Endodermal cell (in vitro differentiated cells): Measurements from ENCODE around the gene CUL2. TPM values are rescaled to one million over a fixed set of nuclear protein-coding genes. Genes with fewer than 3 reads are reported as not detected.

ENCODE experiments used
- DNase-seq: peaks from one replicate; pipeline ENCODE4 v3.0.0-alpha.2; 2017
- H3K27ac ChIP-seq: 2 replicates; pipeline ENCODE4 v1.5.1; 2013; ENCODE audit warnings: mild to moderate bottlenecking, low read depth, low read length, moderate library complexity
- H3K27me3 ChIP-seq: 2 replicates; pipeline ENCODE4 v1.6.1; 2013; ENCODE audit warnings: mild to moderate bottlenecking, low read length, moderate library complexity; ENCODE audit not compliant: insufficient read depth, control insufficient read depth, poor library complexity, severe bottlenecking
- H3K36me3 ChIP-seq: 2 replicates; pipeline ENCODE4 v1.7.0; 2013; ENCODE audit warnings: mild to moderate bottlenecking, low read length, moderate library complexity; ENCODE audit not compliant: control insufficient read depth, insufficient read depth
- H3K4me1 ChIP-seq: one replicate; pipeline ENCODE4 v1.7.0; 2013; ENCODE audit warnings: low read length; ENCODE audit not compliant: control insufficient read depth, insufficient read depth
- H3K4me3 ChIP-seq: 2 replicates; pipeline ENCODE4 v1.5.1; 2013; ENCODE audit warnings: mild to moderate bottlenecking, low read length, moderate library complexity
- H3K9ac ChIP-seq: 2 replicates; pipeline ENCODE4 v1.6.1; 2013; ENCODE audit warnings: mild to moderate bottlenecking, low read length, moderate library complexity; ENCODE audit not compliant: poor library complexity, severe bottlenecking; ENCODE audit errors: extremely low read depth
- H3K9me3 ChIP-seq: 2 replicates; pipeline ENCODE4 v1.6.1; 2013; ENCODE audit warnings: mild to moderate bottlenecking, low read length, moderate library complexity; ENCODE audit not compliant: control insufficient read depth
- H3K27ac Mint-ChIP-seq: 2 replicates; pipeline ENCODE4 v1.8.0; 2020; ENCODE audit warnings: mixed read lengths
- H3K27me3 Mint-ChIP-seq: 2 replicates; pipeline ENCODE4 v1.8.0; 2021; ENCODE audit warnings: mild to moderate bottlenecking, mixed read lengths; ENCODE audit not compliant: insufficient read depth
- H3K36me3 Mint-ChIP-seq: 2 replicates; pipeline ENCODE4 v1.8.0; 2020; ENCODE audit warnings: low read depth, mixed read lengths
- H3K4me1 Mint-ChIP-seq: 2 replicates; pipeline ENCODE4 v1.8.0; 2020; ENCODE audit warnings: mixed read lengths
- H3K4me3 Mint-ChIP-seq: 2 replicates; pipeline ENCODE4 v1.8.0; 2020; ENCODE audit warnings: mild to moderate bottlenecking, moderate library complexity, mixed read lengths
- H3K9me3 Mint-ChIP-seq: 2 replicates; pipeline ENCODE4 v1.8.0; 2020; ENCODE audit warnings: mild to moderate bottlenecking, mixed read lengths
- CTCF ChIP-seq: fragments of 200-600 bp; sonication (generic); conservative IDR thresholded peaks from 2 replicates; pipeline ENCODE4 v1.5.0; 2021; ENCODE audit warnings: antibody characterized with exemption, mild to moderate bottlenecking
- WGBS, 2 experiments: methylation state at CpG; one replicate each; pipeline versions ENCODE4 v1.1.5 to v1.1.7; 2013; ENCODE audit warnings: missing lambda C conversion rate in 2 of 2, mixed read lengths in 1 of 2; ENCODE audit not compliant: insufficient coverage in 1 of 2, insufficient read length in 1 of 2; 5-methylcytosine and 5-hydroxymethylcytosine counted together
- total RNA-seq, 2 donors: library from RNA; stranded (reverse); fragmentation: NEBNext Ultra II Directional in 1 of 2; extraction: Animal tissue kit (Norgen Biotek cat#: 25700) in 1 of 2; gene quantifications; 2 replicates in 1 of 2; 3 replicates in 1 of 2; pipeline ENCODE4 v1.2.1, GENCODE V29; 2021

CUL2 gene
- total RNA-seq, 2 donors from 2014 or later, result 39.2 to 41.5 TPM

DNA sequence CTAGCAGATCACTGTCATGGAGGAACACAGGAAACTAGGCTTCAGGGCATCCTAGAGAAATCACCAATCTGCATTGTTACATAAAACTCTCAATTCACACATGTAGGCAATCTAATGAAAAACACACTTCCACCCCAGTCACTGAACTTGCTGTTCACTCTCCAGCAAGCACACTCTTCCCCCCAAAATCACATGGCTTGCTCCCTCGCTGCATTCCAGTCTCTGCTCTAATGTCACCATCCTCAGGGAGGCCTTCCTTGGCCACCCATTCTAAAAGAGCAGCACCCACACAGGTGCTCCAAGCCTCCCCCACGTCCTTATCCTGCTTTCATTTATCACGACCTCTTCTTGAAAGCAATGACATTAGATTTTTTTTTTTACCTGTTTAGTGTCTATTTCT lies 19.6 kb downstream of the CUL2 start:
- Histone ChIP-seq H3K36me3 (peaks cover 36% of the 10 kb centered on the region), H3K9ac (no peak overlapping the region), H3K4me1 (no peaks in the 10 kb centered on the region), H3K27me3 (no peaks in the 10 kb centered on the region), H3K9me3 (no peaks in the 10 kb centered on the region), H3K4me3 (no peak overlapping the region), H3K27ac (no peak overlapping the region)
- H3K27ac Mint-ChIP-seq, result no peak overlapping the region
- no peak for DNase-seq
- H3K36me3 Mint-ChIP-seq, result peaks cover 39% of the 10 kb centered on the region
- WGBS, 2 experiments, result 96 to 100% methylated on average over 1 to 3 of the region's 3 CpGs
- H3K4me3 Mint-ChIP-seq, result no peak overlapping the region
- H3K27me3 Mint-ChIP-seq, result no peaks in the 10 kb centered on the region
- no peak for TF ChIP-seq CTCF
- no peaks in the 10 kb centered on the region for H3K9me3 Mint-ChIP-seq
- H3K4me1 Mint-ChIP-seq, result no peaks in the 10 kb centered on the region

DNA sequence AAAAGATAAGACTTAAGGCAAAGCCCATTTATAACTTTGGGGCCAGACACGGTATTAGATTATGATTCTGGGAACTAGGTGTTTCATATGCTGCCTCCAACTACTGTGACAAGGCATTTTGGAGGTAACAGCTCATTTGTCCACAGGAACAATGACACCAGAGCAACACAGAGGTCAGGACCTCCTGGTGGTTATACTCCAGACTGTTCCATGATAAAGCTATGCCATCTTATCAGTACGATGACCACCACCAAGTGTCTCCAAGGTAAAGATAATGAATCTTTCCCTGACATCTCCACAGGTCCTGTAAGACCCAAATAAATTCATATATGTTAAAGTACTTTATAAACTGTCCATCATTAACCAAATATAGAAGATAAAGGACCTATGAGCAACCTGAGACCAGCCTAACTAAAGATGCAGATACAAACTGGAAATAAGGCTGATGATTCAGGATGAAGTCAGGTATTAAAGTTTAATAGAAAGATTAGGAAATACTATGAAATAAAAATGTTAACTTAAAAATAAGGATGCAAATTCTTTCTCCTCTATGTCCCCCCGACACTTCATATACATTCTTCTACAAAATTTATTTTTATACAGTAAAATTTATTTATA lies 26.2 kb downstream of the CUL2 start:
- no peaks in the 10 kb centered on the region for H3K9me3 Mint-ChIP-seq
- DNase-seq, result no peak
- H3K4me3 Mint-ChIP-seq, result no peak overlapping the region
- Histone ChIP-seq H3K27me3 (no peaks in the 10 kb centered on the region), H3K9me3 (no peaks in the 10 kb centered on the region), H3K27ac (no peak overlapping the region), H3K4me1 (no peaks in the 10 kb centered on the region), H3K36me3 (peaks cover 61% of the 10 kb centered on the region), H3K4me3 (no peak overlapping the region), H3K9ac (no peak overlapping the region)
- H3K27me3 Mint-ChIP-seq, result no peaks in the 10 kb centered on the region
- no peak for TF ChIP-seq CTCF
- peaks cover 57% of the 10 kb centered on the region for H3K36me3 Mint-ChIP-seq
- 92% methylated on average over 3 of the region's 3 CpGs; no CpG with 5 or more reads in 1 of the 2 experiments for WGBS, 2 experiments
- H3K27ac Mint-ChIP-seq, result no peak overlapping the region
- H3K4me1 Mint-ChIP-seq, result no peaks in the 10 kb centered on the region

DNA sequence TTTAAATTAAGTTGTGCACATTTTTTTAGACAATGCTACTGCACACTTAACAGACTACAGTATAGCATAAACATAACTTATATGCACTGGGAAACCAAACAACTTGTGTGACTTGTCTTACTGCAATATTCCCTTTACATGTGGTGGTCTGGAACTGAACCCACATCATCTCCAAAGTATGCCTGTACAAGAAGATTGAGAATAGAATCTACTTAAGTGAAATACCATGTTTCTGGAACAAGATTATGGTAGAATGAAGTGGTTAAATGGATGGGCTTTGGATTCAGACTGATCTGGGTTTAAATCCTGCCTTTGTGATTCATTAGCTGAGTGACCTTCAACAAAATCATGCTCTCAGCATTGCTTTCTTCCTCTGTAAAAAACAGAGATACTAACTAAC lies 30.7 kb downstream of the CUL2 start:
- DNase-seq, result no peak
- peaks cover 7% of the 10 kb centered on the region for H3K4me1 Mint-ChIP-seq
- Histone ChIP-seq H3K27me3 (no peaks in the 10 kb centered on the region), H3K4me1 (no peaks in the 10 kb centered on the region), H3K9ac (no peak overlapping the region), H3K4me3 (no peak overlapping the region), H3K9me3 (no peaks in the 10 kb centered on the region), H3K27ac (no peak overlapping the region), H3K36me3 (peaks cover 46% of the 10 kb centered on the region)
- H3K27ac Mint-ChIP-seq, result no peak overlapping the region
- H3K9me3 Mint-ChIP-seq, result no peaks in the 10 kb centered on the region
- TF ChIP-seq CTCF, result no peak
- no peaks in the 10 kb centered on the region for H3K27me3 Mint-ChIP-seq
- no peak overlapping the region for H3K4me3 Mint-ChIP-seq
- H3K36me3 Mint-ChIP-seq, result peaks cover 45% of the 10 kb centered on the region
